ACC112 (cell line): ENCODE data around the gene IL17REL.

Experiments
- H2AFZ ChIP-seq: fragments of 200-600 bp; sonication (generic); one replicate; pipeline ENCODE4 v1.6.0; 2017; ENCODE audit warnings: antibody characterized with exemption, low read length; ENCODE audit not compliant: unreplicated experiment
- H3K27ac ChIP-seq: fragments of 200-600 bp; sonication (generic); 2 replicates; pipeline ENCODE4 v1.5.1; 2014; ENCODE audit warnings: low read depth, mild to moderate bottlenecking, antibody characterized with exemption, low read length, moderate library complexity
- H3K27me3 ChIP-seq: fragments of 200-600 bp; sonication (generic); 2 replicates; pipeline ENCODE4 v1.6.1; 2014; ENCODE audit warnings: mild to moderate bottlenecking, antibody characterized with exemption, low read length, moderate library complexity, mixed read lengths; ENCODE audit not compliant: insufficient read depth
- H3K36me3 ChIP-seq: fragments of 200-600 bp; sonication (generic); 2 replicates; pipeline ENCODE4 v1.6.1; 2016; ENCODE audit warnings: mild to moderate bottlenecking, antibody characterized with exemption, low read length, moderate library complexity, mixed read lengths; ENCODE audit not compliant: insufficient read depth
- H3K4me1 ChIP-seq: fragments of 200-600 bp; sonication (generic); one replicate; pipeline ENCODE4 v1.6.1; 2016; ENCODE audit warnings: low read length, mixed read lengths; ENCODE audit not compliant: insufficient read depth, unreplicated experiment, control insufficient read depth
- H3K4me3 ChIP-seq: fragments of 200-600 bp; sonication (generic); 2 replicates; pipeline ENCODE4 v1.5.1; 2014; ENCODE audit warnings: mild to moderate bottlenecking, low read depth, low read length
- H3K79me2 ChIP-seq: fragments of 200-600 bp; sonication (generic); one replicate; pipeline ENCODE4 v1.6.0; 2016; ENCODE audit warnings: low read length; ENCODE audit not compliant: control insufficient read depth, unreplicated experiment, insufficient read depth

IL17REL gene

GRCh38 chr22:49956418-49956770, 56.2 kb downstream of the IL17REL start:
- Histone ChIP-seq H3K36me3 (no peaks in the 10 kb centered on the region), H2AFZ (no peak overlapping the region), H3K79me2 (peaks cover 5% of the 10 kb centered on the region), H3K4me3 (no peak overlapping the region), H3K4me1 (peaks cover 17% of the 10 kb centered on the region), H3K27ac (no peak overlapping the region), H3K27me3 (no peaks in the 10 kb centered on the region)

- H3K27ac ChIP-seq, result no peak overlapping the region
- H3K4me1 ChIP-seq, result peaks cover 17% of the 10 kb centered on the region
Measured at GRCh38 chr22:49955581-49956417, 56.8 kb downstream of the IL17REL start.

GRCh38 chr22:49954991-49955580, 57.5 kb downstream of the IL17REL start:
- Histone ChIP-seq H2AFZ (no peak overlapping the region), H3K4me3 (no peak overlapping the region), H3K27ac (no peak overlapping the region), H3K4me1 (peaks cover 17% of the 10 kb centered on the region), H3K27me3 (no peaks in the 10 kb centered on the region), H3K79me2 (no peaks in the 10 kb centered on the region), H3K36me3 (no peaks in the 10 kb centered on the region)

More at GRCh38 chr22:49955581-49956417, 56.8 kb downstream of the IL17REL start:
- Histone ChIP-seq H3K27me3 (no peaks in the 10 kb centered on the region), H2AFZ (no peak overlapping the region), H3K36me3 (no peaks in the 10 kb centered on the region), H3K4me3 (no peak overlapping the region), H3K79me2 (no peaks in the 10 kb centered on the region)

- Histone ChIP-seq H3K4me1 (peaks cover 17% of the 10 kb centered on the region), H3K4me3 (no peak overlapping the region), H3K36me3 (no peaks in the 10 kb centered on the region), H3K27ac (no peak overlapping the region), H2AFZ (no peak overlapping the region), H3K79me2 (no peaks in the 10 kb centered on the region), H3K27me3 (no peaks in the 10 kb centered on the region)
Measured at GRCh38 chr22:49954354-49954753, 58.2 kb downstream of the IL17REL start.

- Histone ChIP-seq H3K27me3 (no peaks in the 10 kb centered on the region), H3K4me3 (no peak overlapping the region), H3K79me2 (no peaks in the 10 kb centered on the region), H2AFZ (no peak overlapping the region), H3K27ac (no peak overlapping the region), H3K36me3 (no peaks in the 10 kb centered on the region), H3K4me1 (peaks cover 17% of the 10 kb centered on the region)
Measured at GRCh38 chr22:49953680-49954344, 58.8 kb downstream of the IL17REL start.

- Histone ChIP-seq H2AFZ (no peak overlapping the region), H3K4me3 (no peak overlapping the region), H3K36me3 (no peaks in the 10 kb centered on the region), H3K27me3 (no peaks in the 10 kb centered on the region), H3K79me2 (no peaks in the 10 kb centered on the region), H3K27ac (no peak overlapping the region), H3K4me1 (peaks cover 17% of the 10 kb centered on the region)
Measured at GRCh38 chr22:49953027-49953679, 59.4 kb downstream of the IL17REL start.

GRCh38 chr22:49951986-49952896, 60.3 kb downstream of the IL17REL start:
- no peak overlapping the region for H3K4me3 ChIP-seq
- no peak overlapping the region for H2AFZ ChIP-seq
- H3K27ac ChIP-seq, result peak overlapping the region; percentile 43
- H3K79me2 ChIP-seq, result no peaks in the 10 kb centered on the region
- peaks cover 17% of the 10 kb centered on the region for H3K4me1 ChIP-seq
- H3K27me3 ChIP-seq, result no peaks in the 10 kb centered on the region
- no peaks in the 10 kb centered on the region for H3K36me3 ChIP-seq

GRCh38 chr22:49951678-49951985, 60.9 kb downstream of the IL17REL start:
- Histone ChIP-seq H3K4me3 (no peak overlapping the region), H3K4me1 (peaks cover 17% of the 10 kb centered on the region), H2AFZ (no peak overlapping the region), H3K27me3 (no peaks in the 10 kb centered on the region), H3K27ac (peak overlapping the region; percentile 43; the same call in 1 of the 2 replicates), H3K79me2 (no peaks in the 10 kb centered on the region), H3K36me3 (no peaks in the 10 kb centered on the region)

- H2AFZ ChIP-seq, result no peak overlapping the region
- H3K27ac ChIP-seq, result no peak overlapping the region
- no peaks in the 10 kb centered on the region for H3K79me2 ChIP-seq
- H3K4me3 ChIP-seq, result no peak overlapping the region
- peaks cover 17% of the 10 kb centered on the region for H3K4me1 ChIP-seq
- H3K27me3 ChIP-seq, result no peaks in the 10 kb centered on the region
- H3K36me3 ChIP-seq, result no peaks in the 10 kb centered on the region
Measured at GRCh38 chr22:49951000-49951677, 61.4 kb downstream of the IL17REL start.
